Fibroblast of the aortic adventitia (primary cell): ENCODE results near the gene GCNA. TPM values are rescaled to one million over a fixed set of nuclear protein-coding genes. Genes with fewer than 3 reads are reported as not detected.
A peak's percentile ranks its signal among the peaks of the same experiment; 100 is the strongest.

ENCODE experiments used
- DNase-seq: peaks from one replicate; pipeline ENCODE4 v3.0.0-alpha.2; 2010; ENCODE audit warnings: low read depth
- H3K4me3 ChIP-seq: 2 replicates; pipeline ENCODE4 v1.5.1; 2011; ENCODE audit warnings: low read depth, mild to moderate bottlenecking, control low read depth, low read length, moderate library complexity
- total RNA-seq: library from RNA; depleted of rRNA; stranded (reverse); fragments of >200 nt; gene quantifications from 2 replicates; pipeline ENCODE4 v1.2.3, GENCODE V29; 2012; ENCODE audit warnings: low replicate concordance
- TF ChIP-seq, protein P1 (sequence below): IDR thresholded peaks from 2 replicates; pipeline ENCODE4 v1.5.1; 2011; ENCODE audit warnings: mild to moderate bottlenecking, low read length, control low read depth, inconsistent platforms; ENCODE audit not compliant: insufficient read depth

Gene GCNA
- total RNA-seq, 1 donor: 2.4 TPM

DNA sequence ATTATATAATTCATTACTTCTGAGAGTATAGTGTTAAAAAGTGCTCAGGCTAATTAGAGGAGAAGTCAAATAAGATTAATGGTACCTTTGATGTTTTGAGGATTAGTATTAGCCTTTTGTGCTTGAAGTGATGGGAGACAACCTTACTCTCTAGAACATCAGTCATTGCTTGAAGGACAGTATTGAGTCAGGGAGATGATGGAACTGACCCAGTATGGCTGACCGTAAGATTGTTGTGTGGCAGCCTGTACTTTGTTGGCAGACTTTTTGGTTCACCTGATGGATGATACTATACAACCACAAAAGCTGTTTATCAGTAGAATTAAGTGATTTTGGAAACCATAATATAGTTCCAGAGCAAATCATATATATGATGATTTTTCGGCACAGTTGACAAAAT lies 35.4 kb upstream of the GCNA start:
- TF ChIP-seq, protein P1, sequence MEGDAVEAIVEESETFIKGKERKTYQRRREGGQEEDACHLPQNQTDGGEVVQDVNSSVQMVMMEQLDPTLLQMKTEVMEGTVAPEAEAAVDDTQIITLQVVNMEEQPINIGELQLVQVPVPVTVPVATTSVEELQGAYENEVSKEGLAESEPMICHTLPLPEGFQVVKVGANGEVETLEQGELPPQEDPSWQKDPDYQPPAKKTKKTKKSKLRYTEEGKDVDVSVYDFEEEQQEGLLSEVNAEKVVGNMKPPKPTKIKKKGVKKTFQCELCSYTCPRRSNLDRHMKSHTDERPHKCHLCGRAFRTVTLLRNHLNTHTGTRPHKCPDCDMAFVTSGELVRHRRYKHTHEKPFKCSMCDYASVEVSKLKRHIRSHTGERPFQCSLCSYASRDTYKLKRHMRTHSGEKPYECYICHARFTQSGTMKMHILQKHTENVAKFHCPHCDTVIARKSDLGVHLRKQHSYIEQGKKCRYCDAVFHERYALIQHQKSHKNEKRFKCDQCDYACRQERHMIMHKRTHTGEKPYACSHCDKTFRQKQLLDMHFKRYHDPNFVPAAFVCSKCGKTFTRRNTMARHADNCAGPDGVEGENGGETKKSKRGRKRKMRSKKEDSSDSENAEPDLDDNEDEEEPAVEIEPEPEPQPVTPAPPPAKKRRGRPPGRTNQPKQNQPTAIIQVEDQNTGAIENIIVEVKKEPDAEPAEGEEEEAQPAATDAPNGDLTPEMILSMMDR: no peak
- DNase-seq: no peak

DNA sequence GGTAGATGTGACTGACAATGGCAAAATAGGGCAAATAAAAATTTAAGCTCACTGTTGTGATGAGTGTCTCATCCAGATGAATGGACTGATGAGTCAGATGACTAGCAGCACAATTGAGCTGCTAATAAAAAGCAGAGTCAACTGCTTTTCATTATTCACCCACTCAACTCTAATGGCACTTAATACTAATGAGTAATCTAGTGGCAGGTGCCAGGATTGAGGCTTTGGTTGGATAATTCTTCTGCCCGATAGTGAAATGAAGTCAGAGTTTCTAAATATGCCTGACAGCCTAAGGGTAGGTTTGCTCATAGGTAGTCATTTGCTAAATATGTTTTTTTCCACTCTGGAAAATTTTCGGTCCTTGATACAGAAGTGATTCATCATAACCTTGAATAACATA lies 34.9 kb upstream of the GCNA start:
- no peak overlapping the region for H3K4me3 ChIP-seq
- peak; percentile 85 for DNase-seq
- TF ChIP-seq, protein P1: no peak

More for the DNA sequence above, 35.4 kb upstream of the GCNA start:
- no peak overlapping the region for H3K4me3 ChIP-seq

DNA sequence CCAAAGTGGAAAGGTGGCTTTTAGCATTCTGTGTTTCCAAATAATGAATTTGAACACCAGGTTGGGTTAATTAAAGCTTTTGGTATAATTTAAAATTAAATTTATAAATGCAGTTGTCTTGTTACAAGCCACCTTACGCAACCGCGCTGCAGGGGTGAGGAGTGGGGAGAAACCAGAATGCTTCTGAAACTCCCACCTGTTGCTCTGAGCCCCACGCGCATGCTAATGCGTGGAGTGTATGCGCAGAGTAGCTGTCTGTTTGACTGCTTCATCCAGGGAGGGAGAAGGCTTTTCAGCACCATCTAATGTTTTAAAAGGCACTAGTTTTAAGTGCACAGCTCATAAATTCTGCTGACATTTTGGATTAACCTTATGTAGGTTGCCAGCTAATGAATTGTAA lies 32.9 kb upstream of the GCNA start:
- TF ChIP-seq, protein P1: no peak
- no peak for DNase-seq

DNA sequence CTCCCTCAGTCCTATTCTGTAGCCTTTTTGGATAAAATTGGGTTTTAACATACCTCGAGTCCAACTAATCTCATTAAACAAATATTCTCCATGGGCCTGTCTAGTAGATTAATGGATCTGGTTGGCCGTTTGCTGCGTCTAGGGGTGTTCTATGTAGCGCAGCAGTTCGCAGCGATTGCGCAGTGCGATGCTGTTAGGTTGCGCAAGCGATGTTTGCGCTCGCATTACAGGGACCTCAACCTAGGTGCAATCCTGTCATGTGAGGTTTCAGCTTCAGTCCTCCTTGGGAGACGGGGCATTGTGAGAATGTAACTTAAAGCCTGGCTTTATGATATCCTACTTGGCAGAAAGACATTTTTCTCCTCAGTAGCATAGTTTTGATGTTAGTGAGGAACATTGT lies 31.4 kb upstream of the GCNA start:
- no peak for DNase-seq
- H3K4me3 ChIP-seq: no peak overlapping the region
- TF ChIP-seq, protein P1: no peak

More for the DNA sequence above, 32.9 kb upstream of the GCNA start:
- H3K4me3 ChIP-seq: no peak overlapping the region

DNA sequence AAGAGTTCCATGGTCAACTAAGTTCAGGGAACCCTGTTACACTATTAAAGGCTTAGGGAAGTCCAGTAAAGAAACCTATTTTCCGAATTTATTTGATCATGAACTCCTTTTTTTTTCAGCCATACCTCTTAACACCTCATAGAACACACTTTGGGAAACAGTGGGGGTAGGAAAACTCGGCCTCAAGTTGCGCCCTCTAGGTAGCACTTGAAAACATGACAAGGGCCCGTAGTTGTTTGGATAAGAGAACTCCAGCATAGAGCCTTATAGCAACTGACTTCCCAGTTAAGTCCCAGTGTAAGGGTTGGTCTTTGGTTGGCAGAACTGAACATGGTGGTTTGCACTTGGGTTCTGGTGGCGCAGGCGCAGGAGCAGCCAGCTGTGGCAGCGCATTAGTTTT lies 30.9 kb upstream of the GCNA start:
- H3K4me3 ChIP-seq: no peak overlapping the region
- no peak for DNase-seq
- TF ChIP-seq, protein P1: no peak

DNA sequence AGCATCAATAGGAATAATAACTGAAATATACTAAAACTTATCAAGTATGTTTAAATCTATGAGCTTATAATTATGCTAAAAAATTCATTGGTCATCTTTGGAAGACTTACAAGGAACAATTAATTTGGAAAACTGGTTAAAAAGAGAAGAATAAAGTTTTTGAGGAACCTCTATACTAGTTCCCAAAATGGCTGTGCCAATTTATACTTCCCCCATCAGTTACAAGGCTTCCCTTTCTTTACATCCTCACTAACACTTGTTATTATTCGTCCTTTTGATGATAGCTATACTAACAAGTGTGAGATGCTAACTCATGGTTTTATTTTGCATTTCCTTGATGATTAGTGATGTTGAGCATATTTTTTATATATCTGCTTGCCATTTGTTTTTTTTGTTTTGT lies 28.3 kb upstream of the GCNA start:
- TF ChIP-seq, protein P1: no peak
- no peak for DNase-seq
- H3K4me3 ChIP-seq: no peak overlapping the region

DNA sequence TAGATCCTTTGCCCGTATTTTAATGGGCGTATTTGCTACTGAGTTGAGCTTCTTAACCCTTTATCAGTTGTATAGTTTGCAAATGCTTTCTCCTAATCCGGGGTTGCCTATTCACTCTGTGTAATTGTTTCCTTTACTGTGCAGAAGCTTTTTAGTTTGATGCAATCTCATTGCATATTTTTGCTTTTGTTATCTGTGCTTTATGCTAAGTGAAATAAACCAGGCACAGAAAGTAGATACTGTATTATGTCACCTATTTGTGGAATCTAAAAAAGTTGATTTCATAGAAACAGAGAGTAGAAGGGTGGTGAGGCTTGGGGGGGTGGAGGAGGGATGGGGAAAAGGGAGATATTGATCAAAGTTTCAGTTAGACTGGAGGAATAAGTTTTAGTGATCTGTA lies 27.7 kb upstream of the GCNA start:
- TF ChIP-seq, protein P1: no peak
- peak; percentile 29 for DNase-seq
- no peak overlapping the region for H3K4me3 ChIP-seq
